GM21390 (cell line): Measurements from ENCODE around the gene MICAL2.

Source experiments
- ATAC-seq: cut with Tn5 transposase; IDR thresholded peaks from one replicate; pipeline ENCODE4 v1.9.1; 2021; ENCODE audit not compliant: unreplicated experiment

Gene MICAL2

DNA sequence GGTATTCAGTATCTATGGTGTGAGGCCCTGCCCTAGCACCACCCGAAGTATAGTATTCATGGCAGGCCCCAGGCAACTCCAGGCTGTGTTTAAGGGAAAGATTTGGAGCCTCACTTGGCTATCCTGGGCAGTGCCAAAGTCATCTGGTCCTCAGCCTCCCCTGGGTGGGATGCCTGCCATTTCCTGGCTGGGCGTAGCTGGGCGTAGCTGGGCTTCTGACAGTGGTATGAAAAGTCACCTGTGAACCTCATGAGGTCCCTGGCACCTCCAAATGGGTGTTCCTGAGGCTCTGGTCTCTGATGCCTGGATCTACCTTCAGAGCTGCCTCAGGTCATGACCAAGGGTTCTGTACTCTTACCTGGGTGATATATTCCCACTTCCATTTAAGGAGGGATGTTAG is 154.0 kb downstream of the MICAL2 start:
- no peak for ATAC-seq

DNA sequence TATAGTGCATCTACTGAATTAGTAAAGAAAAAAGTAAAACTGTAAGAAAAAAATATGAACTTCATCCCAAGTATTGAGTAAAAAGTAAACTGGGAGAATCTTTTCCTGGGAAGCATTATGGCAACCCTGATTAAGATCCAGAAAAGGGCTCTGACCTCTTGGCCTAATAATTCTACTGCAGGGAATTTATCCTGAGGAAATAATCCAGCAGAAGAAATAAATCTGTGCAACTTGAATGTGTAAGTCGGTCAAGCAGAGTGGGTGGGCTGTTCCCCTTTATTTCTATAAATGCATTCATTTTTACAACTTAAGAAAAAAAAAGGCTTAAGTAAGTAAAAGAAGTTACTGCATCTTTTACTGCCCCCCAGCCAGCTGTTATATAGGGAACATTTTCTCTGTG is 155.7 kb downstream of the MICAL2 start:
- ATAC-seq = no peak

DNA sequence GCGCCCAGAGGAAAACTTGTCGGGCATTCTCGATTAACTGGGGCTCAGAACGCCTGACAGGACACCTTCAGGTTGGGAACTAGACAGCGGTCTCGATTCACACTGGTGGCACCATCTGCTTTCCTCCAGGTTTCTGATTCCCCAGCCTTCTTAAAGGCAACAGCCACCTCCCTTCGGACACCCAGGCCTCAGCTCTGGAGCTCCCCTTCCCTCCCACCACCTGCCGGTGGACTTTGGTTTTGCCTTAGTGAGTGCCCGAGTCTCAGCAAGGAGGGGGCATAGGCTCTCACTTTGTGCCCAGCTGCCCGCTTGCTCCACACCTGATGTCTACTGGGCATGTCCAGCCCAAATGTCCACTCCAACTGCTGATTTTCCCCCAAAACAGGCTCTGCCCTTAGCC is 156.6 kb downstream of the MICAL2 start:
- no peak for ATAC-seq

DNA sequence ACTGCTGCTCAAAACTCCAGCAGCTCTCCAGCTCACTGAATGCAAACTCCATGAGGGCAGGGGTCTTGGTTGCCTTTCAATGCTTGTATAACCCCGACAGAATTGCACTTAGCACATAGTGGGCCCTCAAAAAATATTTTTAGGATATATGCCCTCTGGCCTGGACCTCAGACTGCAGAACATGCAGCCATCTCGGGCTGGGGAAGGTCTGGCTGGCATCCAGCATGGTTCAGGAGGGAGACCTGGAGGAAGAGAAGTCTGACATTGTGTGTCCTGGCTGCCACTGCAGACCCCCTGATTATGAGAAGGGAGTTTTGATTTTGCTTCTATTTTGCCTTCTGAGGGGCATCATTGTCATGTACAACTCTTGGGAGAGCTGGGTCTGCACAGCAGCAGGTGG is 157.5 kb downstream of the MICAL2 start:
- no peak for ATAC-seq

DNA sequence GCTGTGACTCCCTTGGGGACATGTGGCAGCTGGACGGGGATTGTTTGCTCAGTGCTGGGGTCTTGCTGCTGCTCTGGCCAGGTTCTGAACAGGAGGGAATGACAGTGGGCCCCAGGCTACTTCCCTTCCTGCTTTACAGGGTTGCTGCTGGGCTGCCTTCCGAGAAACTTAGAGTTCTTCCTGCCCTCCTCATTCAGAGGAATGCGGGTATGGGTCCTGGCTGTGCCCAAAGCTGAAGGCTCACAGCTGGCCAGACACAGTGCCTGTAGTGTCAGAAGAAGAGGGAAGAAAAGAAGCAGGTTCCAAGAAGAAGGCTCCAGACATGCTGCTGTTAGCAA is 158.7 kb downstream of the MICAL2 start:
- ATAC-seq = no peak

DNA sequence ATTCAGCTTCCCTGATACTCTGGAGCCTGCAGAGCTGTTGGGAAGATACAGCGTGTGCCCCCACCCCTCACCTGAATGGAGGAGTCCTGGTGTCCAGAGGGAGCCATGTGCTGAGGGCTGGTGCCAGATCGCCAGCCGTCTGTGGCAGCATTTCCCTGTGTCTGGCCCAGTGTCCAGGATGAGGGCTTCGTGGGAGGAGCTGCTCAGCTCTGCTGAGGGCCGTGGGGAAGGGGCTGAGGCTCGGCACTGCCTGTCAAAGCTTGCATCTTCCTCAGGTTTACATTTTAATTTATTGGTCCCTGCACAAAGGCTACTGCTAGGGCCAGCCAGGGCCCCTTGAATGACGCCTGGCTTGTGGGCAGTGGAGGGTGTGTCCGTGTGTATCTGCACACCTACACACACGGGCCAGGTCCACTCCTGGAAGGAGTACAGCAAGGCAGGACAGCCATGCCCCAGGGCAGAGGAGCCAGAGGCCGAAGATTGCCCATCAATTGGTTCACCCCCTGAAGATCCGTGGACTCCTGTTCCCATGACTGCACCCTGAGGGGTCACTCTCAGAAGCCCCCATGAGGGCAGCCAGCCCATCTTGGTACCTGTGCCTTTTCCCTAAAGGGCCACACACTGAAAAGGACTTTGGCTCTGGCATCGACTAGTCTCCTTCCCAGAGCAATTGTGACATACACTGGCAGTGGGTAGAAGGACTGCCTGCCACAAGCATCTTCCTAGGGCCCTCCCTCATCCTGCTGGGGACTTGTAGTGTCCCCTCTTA is 159.2 kb downstream of the MICAL2 start:
- no peak for ATAC-seq

DNA sequence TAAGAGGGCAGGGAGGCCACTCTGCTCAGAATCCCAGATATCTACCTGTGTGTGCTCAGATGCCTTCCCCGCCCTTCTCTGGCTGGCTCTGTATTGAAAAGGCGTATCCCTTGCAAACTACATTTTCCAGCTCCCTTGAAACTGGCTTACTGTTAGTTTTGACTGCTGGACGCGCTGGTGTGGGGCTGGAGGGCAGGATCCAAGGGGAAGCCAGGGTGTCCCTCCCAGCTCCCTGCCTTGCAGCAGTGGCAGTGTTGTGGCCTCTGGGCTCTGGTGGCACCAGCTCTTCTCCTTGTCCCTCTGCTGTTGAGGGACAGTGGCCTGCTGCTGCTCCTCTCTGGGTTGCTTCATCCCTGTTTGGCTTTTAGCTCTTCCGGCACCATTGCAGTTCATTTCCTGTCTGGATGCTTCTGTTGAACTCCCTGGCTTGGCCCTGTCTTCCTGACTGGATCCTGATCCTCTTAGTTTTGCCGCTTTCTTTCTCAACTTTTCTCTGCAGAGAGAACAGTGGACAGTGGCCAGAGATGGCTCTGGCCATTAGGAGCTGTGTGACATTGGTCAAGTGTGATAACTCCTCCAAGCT is 159.9 kb downstream of the MICAL2 start:
- no peak for ATAC-seq

DNA sequence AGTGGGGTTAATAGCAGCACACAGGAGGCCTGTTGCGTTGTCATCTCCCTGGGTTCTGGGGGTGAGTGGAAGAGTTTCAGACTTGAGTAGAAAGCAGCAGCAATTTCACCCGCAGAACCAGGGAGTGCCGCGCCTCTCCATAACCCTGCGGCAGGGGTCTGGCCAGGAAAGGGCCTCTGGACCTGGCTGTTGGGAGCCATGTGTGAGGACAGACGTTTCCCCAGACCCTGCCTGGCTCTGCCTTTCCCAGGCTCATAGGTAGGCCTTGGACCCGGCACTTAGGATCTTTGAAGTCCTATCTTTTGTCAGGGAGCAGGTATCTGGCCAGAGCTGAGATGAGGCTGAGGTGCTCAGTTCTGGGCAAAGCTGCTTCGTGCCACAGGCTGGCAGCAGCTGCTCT is 160.4 kb downstream of the MICAL2 start:
- no peak for ATAC-seq

DNA sequence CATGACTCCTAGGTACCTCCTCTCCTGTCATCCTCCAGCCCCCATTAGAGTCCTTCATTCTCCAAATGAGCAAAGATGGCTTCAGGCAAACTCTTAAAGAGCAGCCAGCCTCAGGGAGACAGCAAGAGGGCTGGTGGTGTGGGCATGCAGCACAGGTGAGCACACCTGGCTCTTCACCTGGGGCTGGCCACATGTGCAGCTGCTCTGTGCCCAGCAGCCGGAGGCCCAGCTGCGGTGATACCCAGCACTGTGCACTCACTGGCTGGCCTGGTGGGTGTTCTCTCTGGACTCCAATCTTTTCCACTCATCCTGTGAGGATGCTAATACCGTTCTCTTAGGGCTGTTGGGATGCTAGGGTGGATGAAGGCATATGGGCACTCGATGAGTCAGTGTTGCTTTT is 160.9 kb downstream of the MICAL2 start:
- no peak for ATAC-seq

DNA sequence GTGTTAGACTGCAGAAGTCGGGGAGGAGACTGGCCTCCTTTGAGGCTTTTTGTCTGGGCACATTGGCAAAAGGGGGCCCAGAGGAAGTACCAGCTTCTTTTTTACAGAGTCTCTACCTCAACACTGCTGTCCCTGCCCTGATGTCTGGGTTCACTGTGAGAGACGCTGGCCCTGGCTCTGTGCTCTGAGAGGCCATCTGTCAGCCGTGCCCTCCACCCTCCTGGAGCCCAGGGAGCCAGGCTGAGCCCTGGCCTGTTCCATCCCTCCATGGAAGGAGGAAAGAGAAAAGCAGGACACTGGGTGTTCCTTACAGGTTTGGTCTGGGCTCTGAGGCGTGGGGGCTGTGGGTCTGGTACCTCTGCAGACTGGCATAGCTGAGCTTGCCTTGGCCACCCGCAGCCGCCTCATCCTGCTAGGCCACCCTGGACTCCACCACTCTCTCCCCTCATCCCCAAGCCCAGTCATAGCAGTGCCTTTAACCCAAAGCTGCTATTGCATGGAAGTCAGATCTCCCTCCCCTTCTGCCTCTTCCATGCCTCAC is 161.5 kb downstream of the MICAL2 start:
- no peak for ATAC-seq

DNA sequence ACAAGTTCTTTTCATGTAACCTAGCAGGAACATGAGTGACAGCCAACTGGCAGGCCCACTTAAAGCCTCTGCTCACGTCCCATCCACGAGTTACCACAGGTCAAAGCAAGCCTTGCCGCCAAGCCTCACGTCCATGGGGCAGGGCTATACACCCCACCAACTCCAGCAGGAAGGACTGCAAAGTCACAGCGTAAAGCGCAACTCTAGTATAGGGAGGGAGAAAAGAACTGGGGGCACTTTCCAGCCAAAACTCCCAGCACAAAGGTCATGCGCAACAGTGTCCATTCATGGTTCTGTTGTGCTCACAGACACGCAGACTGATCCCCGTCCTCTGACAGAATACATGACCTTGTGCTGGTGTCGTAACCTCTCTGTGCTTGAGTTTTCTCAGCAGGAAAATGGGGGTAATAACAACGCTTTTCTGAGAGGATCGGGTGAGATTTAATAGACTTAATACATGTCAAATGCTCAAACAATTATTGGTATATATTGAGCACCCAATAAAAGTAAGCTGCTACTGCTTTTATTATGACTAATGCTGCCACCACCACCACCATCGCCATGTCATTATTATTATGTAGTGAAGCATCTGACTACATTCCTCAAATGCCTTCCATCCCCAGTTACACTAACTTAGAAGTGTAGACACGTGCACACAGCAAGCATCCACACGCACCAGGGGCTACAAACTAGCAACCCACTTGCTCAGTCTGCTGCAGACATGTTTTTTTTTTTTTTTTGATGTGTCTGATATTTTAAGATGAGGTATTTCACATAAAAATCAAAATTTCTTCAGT is 162.6 kb downstream of the MICAL2 start:
- ATAC-seq = no peak

DNA sequence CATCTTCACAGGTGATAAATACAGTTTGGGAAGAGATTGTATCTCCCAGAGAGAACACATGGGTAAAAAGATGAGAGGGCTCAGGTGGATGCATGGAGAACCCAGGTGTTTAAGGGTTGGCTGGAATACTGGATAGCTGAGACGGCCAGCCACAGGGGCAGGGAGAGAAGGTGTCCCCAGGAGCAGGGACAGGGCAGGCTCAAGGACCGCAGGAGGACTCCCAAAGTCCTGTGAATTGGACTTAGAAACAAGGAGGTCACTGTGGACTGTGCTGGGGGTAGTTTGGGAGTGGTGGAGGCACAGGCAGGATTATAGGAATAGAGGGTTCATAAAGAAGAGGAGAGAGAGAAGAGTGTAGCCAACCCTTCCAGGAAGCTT is 163.2 kb downstream of the MICAL2 start:
- ATAC-seq = no peak

DNA sequence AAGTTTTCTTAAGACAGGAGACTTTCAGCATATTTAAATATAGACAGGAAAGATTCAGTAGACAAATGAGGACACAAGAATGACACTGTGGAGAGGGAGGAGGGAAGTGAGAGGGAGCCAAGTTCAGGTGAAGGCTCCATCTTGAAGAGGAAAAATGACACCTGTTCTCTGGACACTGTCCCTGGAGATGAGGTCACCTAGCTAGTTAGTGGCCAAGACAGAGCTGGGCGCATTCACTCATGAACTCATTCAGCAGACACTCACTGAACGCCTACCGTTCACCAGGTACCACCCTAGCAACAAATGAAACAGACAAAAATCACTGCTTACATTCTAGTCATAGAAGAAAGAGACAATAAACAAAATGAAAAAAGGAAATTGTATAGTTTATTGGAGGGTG is 163.7 kb downstream of the MICAL2 start:
- ATAC-seq = no peak

DNA sequence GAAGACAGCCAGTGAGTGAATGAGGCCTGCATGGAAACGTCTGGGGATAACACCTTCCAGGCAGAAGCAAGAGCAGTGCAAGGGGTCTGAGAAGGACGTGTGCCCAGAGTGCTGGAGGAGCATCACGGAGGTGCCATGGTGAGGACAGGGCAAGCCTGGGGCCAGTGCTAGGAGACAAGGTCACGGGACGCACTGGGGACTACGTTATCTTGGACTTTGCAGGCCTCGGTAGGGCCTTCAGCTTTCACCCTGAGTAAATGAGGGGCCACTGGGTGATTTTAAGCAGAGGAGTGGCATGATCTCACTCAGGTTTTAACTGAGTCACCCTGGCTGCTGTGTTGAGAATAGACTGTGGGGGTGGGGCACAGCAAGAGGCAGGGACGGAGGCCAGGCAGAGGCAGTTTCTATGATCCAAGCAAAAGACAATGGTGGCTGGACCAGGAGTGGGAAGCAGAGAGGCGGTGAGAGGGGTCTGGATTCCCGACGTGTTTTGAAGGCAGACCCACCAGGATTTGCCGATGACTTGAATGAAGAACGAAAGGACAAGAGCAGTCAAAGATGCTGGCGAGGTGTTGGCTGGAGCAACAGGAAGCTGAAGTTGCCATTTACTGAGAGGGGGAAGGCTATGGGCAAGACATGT is 164.3 kb downstream of the MICAL2 start:
- no peak for ATAC-seq

DNA sequence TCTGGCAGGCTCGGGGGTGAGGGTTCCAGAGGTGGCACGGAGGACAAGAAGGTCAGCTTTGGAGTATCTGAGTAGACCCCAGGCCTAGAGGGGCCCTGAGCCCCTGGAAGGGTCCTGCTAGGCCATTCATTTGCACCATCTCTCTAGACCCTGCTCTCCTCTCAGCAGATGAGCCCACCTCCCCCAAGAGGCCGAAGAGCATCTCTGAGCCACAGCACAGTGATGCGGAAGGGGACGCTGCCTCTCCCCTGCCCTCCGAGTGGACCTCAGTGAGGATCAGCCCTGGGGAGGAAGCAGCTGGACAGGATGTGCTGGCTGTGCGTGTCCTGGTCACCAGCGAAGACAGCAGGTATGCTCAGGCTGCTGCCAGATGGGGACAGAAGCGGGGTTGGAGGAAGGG is 165.4 kb downstream of the MICAL2 start:
- no peak for ATAC-seq

DNA sequence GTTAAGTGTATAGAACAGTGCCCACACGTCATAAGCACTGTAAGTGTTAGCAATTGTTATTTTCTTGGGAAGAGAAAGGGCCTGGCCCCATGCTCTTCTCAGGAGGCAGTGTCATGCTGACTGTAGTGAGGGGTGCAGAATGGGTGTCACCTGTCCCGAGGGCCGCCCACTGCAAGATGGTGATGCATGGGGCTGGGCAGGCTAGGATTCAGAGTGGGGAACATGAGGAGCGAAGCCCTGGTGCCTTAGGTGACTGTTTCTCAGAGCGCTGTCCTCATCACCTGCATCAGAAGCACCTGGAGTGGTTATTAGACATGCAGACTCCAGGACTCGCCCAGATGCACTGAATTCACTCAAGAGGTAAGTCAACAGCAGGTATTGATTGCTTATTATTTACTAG is 166.0 kb downstream of the MICAL2 start:
- ATAC-seq = no peak

DNA sequence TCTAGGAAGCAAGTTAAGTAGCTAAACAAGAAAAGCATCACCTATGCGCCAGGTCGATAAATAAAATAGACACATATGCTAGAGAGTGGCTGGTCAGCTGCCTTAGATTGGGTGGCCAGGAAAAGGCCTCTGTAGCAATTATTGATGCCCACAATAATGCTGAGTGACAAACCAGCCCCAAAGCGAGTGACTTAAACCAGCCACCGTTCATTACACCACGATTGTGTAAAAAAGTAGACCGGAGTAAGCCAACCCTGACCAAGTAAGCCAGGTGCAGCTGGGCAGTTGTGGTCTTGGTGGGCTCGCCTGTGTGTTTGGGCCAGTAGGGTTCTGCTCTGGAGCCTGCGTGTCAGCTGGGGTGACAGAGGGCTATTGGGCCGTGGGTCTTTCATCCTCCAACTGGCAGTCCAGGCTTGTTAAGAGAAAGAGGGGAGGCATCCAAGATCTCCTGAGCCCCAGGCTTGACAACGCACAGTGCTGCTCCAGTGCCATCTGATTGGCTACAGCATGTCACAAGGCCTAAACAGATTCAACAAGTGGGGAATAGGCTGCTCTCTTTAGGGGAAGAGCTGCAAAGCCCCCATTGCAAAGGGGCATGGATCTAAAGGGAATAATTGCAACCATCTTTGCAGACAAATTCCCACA is 166.6 kb downstream of the MICAL2 start:
- no peak for ATAC-seq

DNA sequence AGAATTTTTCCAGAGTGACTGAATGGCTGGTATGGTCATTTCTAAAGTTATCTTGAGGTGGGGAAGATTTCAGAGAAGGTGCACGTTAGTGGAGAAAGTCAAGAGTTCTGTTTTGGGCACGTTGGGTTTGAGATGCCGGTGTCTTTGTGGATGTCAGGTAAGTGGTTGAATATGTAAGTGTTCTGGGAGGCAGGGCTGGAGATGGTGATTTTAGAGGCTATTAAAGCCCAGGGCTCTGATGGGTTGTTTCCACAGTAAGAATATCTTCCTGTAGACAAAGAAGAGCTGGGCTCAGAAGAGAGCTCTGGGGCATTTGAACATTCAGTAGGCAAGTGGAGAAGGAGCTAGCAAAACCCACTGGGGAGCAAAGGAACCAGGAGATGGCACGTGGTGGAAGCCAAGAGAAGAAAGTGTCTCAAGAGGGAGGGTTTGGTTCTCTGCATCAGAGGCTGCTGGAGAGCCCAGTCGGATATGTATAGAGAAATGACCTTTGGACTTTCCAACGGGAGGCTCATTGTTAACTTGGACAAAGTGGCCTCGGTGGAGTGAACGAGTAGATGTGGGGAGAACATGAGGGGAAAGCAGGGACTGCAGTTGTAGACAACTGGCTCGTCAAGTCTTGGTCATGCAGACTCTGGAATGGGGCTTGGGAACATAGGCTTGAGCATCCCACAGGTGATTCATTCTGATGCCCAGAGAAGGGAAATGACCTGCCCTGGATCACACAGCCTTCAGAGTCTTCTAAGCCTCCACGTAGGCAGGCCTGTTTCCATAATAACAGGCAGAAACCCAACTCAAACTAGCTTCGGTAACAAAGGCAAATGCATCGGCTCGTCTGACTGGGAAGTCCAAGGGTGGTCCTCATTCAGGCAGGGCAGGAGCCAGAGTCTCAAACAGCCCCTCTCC is 168.6 kb downstream of the MICAL2 start:
- no peak for ATAC-seq

DNA sequence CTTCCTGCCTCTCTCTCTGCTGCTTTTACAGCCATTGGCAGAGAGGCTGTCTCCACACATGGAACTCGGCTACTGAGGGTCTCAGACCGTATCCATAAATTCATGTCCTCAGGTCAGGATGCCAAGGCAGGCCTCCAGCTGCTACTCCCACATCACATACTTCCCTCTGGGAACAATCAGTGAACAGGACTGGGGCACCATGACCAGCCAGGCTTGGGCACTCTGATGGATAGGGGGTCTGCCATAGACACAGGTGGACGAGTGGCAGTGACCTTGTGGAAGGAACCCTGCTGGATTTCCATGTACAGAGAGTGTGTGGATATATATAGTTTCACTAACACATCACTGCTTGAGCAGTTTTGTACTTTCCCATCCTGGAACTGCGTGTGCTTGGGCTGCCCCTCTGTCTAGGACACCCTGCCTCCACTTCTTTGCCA is 169.3 kb downstream of the MICAL2 start:
- ATAC-seq = no peak

DNA sequence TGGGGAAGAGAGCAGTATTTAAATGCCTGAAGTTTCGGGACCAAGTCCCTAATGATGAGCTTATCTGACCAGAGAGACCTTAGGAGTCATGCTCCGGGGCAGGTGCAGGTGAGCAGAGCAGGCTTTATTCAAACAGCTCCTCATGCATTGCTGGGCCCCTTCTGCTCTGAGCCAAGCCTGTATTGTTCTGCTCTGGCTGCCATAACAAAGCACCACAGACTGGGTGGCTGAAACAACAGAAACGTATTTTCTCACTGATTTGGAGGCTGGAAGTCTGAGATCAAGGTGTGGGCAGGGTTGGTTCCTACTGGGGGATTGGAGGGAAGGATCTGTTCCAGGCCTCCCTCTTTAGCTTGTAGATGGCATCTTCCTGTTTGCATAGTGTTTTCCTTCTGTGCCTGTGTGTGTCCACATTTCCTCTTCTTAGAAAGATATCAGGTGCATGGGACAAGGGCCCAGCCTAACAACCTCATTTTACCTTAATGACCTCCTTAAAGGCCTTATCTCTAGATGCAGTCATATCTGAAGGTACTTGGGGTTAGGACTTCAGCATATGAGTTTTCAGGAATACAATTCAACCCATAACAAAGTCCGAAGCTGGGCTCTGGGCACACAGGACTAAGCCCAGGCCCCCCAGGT is 169.9 kb downstream of the MICAL2 start:
- no peak for ATAC-seq
